HCT116 (cell line): ENCODE measurements around the gene RPLP2. TPM values are rescaled to one million over a fixed set of nuclear protein-coding genes. Genes with fewer than 3 reads are reported as not detected.

Experiments
- ATAC-seq: fragments of 200-7000 bp; cut with Tn5 transposase; 2 replicates; pipeline ENCODE4 v1.9.1; 2020; ENCODE audit warnings: mild to moderate bottlenecking, moderate library complexity
- BruUV-seq: library from RNA; stranded (reverse); fragments of 400-500 nt; replicated peaks from 2 replicates; lab custom pipeline; 2021; lab: Mats Ljungman, UMichigan
- CTCF ChIA-PET: fragments of 300-600 bp; sonication (Branson Sonifier 250); formaldehyde crosslinking; loops from one replicate; lab custom pipeline; 2021; ENCODE audit warnings: antibody characterized with exemption; lab: Charles Lee
- POLR2A ChIA-PET: fragments of 300-600, 350-600 bp; sonication (Branson Sonifier 250); formaldehyde crosslinking; loops from one replicate; lab custom pipeline; 2021; ENCODE audit warnings: antibody characterized with exemption; lab: Charles Lee
- RAD21 ChIA-PET, 2 experiments: fragments of 300-600 bp; sonication (Branson Sonifier 250); formaldehyde crosslinking; loops; one replicate each; lab custom pipeline; 2023; ENCODE audit warnings: low total read pairs in 2 of 2; ENCODE audit not compliant: uncharacterized antibody in 2 of 2, unreplicated experiment in 2 of 2, low non-redundant PET in 1 of 2; lab: Charles Lee
- DNase-seq: peaks from one replicate; pipeline ENCODE4 v3.0.0-alpha.2; 2010; ENCODE audit warnings: low read depth, low spot score
- H2AFZ ChIP-seq: fragments of 200-600 bp; shearing (Covaris generic), sonication (generic); 2 replicates; pipeline ENCODE4 v1.6.1; 2017; ENCODE audit warnings: low read depth, mixed run types, mixed read lengths, antibody characterized with exemption, low read length; ENCODE audit not compliant: poor library complexity, severe bottlenecking
- H3K27ac ChIP-seq: 2 replicates; pipeline ENCODE4 v1.5.1; 2012; ENCODE audit warnings: low read depth, low read length
- H3K27me3 ChIP-seq: fragments of 200-600 bp; sonication (generic); 2 replicates; pipeline ENCODE4 v1.6.1; 2016; ENCODE audit warnings: mixed run types, low read length, mixed read lengths; ENCODE audit not compliant: insufficient read depth
- H3K36me3 ChIP-seq, 2 experiments: fragments of 200-500 bp in 1 of 2; fragments of 200-600 bp in 1 of 2; sonication (Bioruptor generic) in 1 of 2; sonication (generic) in 1 of 2; 2 replicates each; pipeline versions ENCODE4 v1.5.1 to v1.6.1; 2014 to 2016; ENCODE audit warnings: low read length in 2 of 2, inconsistent platforms in 1 of 2, mixed read lengths in 1 of 2, mixed run types in 1 of 2; ENCODE audit not compliant: insufficient read depth in 2 of 2, control insufficient read depth in 1 of 2
- H3K4me1 ChIP-seq, 2 experiments: fragments of 200-600 bp in 1 of 2; sonication (generic) in 1 of 2; 2 replicates each; pipeline versions ENCODE4 v1.5.1 to v1.6.1; 2012 to 2017; ENCODE audit warnings: low read length in 2 of 2, inconsistent platforms in 1 of 2, mild to moderate bottlenecking in 1 of 2, mixed read lengths in 1 of 2, mixed run types in 1 of 2, moderate library complexity in 1 of 2; ENCODE audit not compliant: insufficient read depth in 2 of 2, control insufficient read depth in 1 of 2
- H3K4me2 ChIP-seq: fragments of 200-600 bp; sonication (generic); 2 replicates; pipeline ENCODE4 v1.6.1; 2017; ENCODE audit warnings: mixed run types, low read length, mixed read lengths
- H3K4me3 ChIP-seq, 2 experiments: fragments of 200-600 bp in 1 of 2; sonication (generic) in 1 of 2; replicated peaks in 1 of 2; 2 replicates each; pipeline ENCODE4 v1.5.1; 2011 to 2016; ENCODE audit warnings: low read length in 2 of 2, control low read depth in 1 of 2, low read depth in 1 of 2, mild to moderate bottlenecking in 1 of 2, mixed read lengths in 1 of 2, mixed run types in 1 of 2
- H3K79me2 ChIP-seq: fragments of 200-600 bp; sonication (generic); 2 replicates; pipeline ENCODE4 v1.6.1; 2017; ENCODE audit warnings: mild to moderate bottlenecking, mixed run types, low read length, moderate library complexity, mixed read lengths; ENCODE audit not compliant: insufficient read depth
- H3K9ac ChIP-seq: fragments of 200-600 bp; sonication (generic); 2 replicates; pipeline ENCODE4 v1.6.1; 2016; ENCODE audit warnings: low read length, mixed read lengths
- H3K9me2 ChIP-seq: fragments of 200-600 bp; sonication (generic), shearing (Covaris generic); 2 replicates; pipeline ENCODE4 v1.6.1; 2017; ENCODE audit warnings: mixed run types, mild to moderate bottlenecking, moderate library complexity; ENCODE audit not compliant: insufficient read depth
- H3K9me3 ChIP-seq, 2 experiments: fragments of 200-500 bp in 1 of 2; fragments of 200-600 bp in 1 of 2; sonication (Bioruptor generic) in 1 of 2; sonication (generic) in 1 of 2; 2 replicates each; pipeline ENCODE4 v1.6.1; 2014 to 2017; ENCODE audit warnings: low read length in 2 of 2, mixed read lengths in 2 of 2, inconsistent platforms in 1 of 2, low read depth in 1 of 2, mild to moderate bottlenecking in 1 of 2, mixed run types in 1 of 2, moderate library complexity in 1 of 2; ENCODE audit not compliant: control insufficient read depth in 1 of 2, insufficient read depth in 1 of 2
- H4K20me1 ChIP-seq: fragments of 200-600 bp; sonication (generic), shearing (Covaris generic); 2 replicates; pipeline ENCODE4 v1.6.1; 2017; ENCODE audit warnings: mixed run types, mild to moderate bottlenecking, moderate library complexity; ENCODE audit not compliant: insufficient read depth
- ATF3 ChIP-seq: IDR thresholded peaks from 2 replicates; pipeline ENCODE4 v1.6.1; 2012
- CBX3 ChIP-seq: IDR thresholded peaks from 2 replicates; pipeline ENCODE4 v1.6.1; 2012; ENCODE audit warnings: low read depth
- CEBPB ChIP-seq: IDR thresholded peaks from 2 replicates; pipeline ENCODE4 v1.6.1; 2012; ENCODE audit warnings: low read depth
- CTCF ChIP-seq, 3 experiments: fragments of 200-600 bp in 1 of 3; sonication (generic) in 1 of 3; IDR thresholded peaks in 2 of 3; conservative IDR thresholded peaks in 1 of 3; 2 replicates each; pipeline ENCODE4 v1.5.1; 2012 to 2017; ENCODE audit warnings: low read depth in 2 of 3, low read length in 2 of 3, antibody characterized with exemption in 1 of 3, borderline replicate concordance in 1 of 3, control low read depth in 1 of 3, mild to moderate bottlenecking in 1 of 3, mixed read lengths in 1 of 3, mixed run types in 1 of 3, moderate library complexity in 1 of 3; ENCODE audit not compliant: insufficient read depth in 1 of 3
- EGR1 ChIP-seq: IDR thresholded peaks from 2 replicates; pipeline ENCODE4 v1.6.1; 2012; ENCODE audit warnings: low read depth
- ELF1 ChIP-seq: IDR thresholded peaks from 2 replicates; pipeline ENCODE4 v1.6.1; 2012; ENCODE audit warnings: low read depth, borderline replicate concordance
- EZH2phosphoT487 ChIP-seq: fragments of 200-600 bp; IDR thresholded peaks from 2 replicates; pipeline ENCODE4 v1.6.1; 2018; ENCODE audit warnings: antibody characterized with exemption, borderline replicate concordance
- FOSL1 ChIP-seq: IDR thresholded peaks from 2 replicates; pipeline ENCODE4 v1.6.1; 2012; ENCODE audit warnings: low read depth
- JUND ChIP-seq: IDR thresholded peaks from 2 replicates; pipeline ENCODE4 v1.6.1; 2012
- MAX ChIP-seq: IDR thresholded peaks from 2 replicates; pipeline ENCODE4 v1.6.1; 2012
- POLR2A ChIP-seq: IDR thresholded peaks from 2 replicates; pipeline ENCODE4 v1.7.0; 2011; ENCODE audit warnings: borderline replicate concordance; ENCODE audit not compliant: insufficient read depth, insufficient read length; ENCODE audit errors: extremely low read depth
- POLR2AphosphoS5 ChIP-seq: IDR thresholded peaks from 2 replicates; pipeline ENCODE4 v1.6.1; 2011; ENCODE audit warnings: mild to moderate bottlenecking, low read depth, low read length, moderate library complexity
- RAD21 ChIP-seq: IDR thresholded peaks from 2 replicates; pipeline ENCODE4 v1.6.1; 2012; ENCODE audit warnings: low read depth, mild to moderate bottlenecking
- REST ChIP-seq: IDR thresholded peaks from 2 replicates; pipeline ENCODE4 v1.6.1; 2012; ENCODE audit warnings: low read depth
- SIN3A ChIP-seq: IDR thresholded peaks from 2 replicates; pipeline ENCODE4 v1.6.1; 2012; ENCODE audit warnings: low read depth
- SRF ChIP-seq: IDR thresholded peaks from 2 replicates; pipeline ENCODE4 v1.6.1; 2012; ENCODE audit warnings: low read depth
- YY1 ChIP-seq: IDR thresholded peaks from 2 replicates; pipeline ENCODE4 v1.6.1; 2011; ENCODE audit warnings: low read length, low read depth, moderate library complexity, mild to moderate bottlenecking; ENCODE audit not compliant: insufficient replicate concordance; ENCODE audit errors: extremely low read depth
- ZBTB33 ChIP-seq: IDR thresholded peaks from 2 replicates; pipeline ENCODE4 v1.6.1; 2011; ENCODE audit warnings: mild to moderate bottlenecking, low read length, moderate library complexity; ENCODE audit not compliant: insufficient replicate concordance; ENCODE audit errors: extremely low read depth
- ZFX ChIP-seq: fragments of 450-650 bp; IDR thresholded peaks from 2 replicates; pipeline ENCODE4 v1.6.1; 2017
- intact Hi-C: fragments of 100-400 bp; cut with micrococcal nuclease; formaldehyde crosslinking; loops from 2 replicates; pipeline ENCODE4 v1.10.0; 2022
- total RNA-seq: library from RNA; stranded (reverse); gene quantifications from one replicate; pipeline ENCODE4 v1.2.1, GENCODE V29; 2021; ENCODE audit not compliant: unreplicated experiment

RPLP2 gene
- total RNA-seq, 1 experiment from 2014 or later: 3,615 TPM

GRCh38 chr11:819129-819931, 9.6 kb downstream of the RPLP2 start:
- ChIA-PET RAD21 (interaction anchor here in 1 of 2 experiments (0.7 kb wide), 1 partner anchor 232 kb away, joined by 4 read pairs; no protein-coding TSS in a partner anchor), POLR2A (interaction anchor here (0.5 to 2.7 kb wide), 18 partner anchors 8 to 236 kb away, joined by 3 to 45 read pairs (median 6); partner anchors contain the start of genes CD151, CHID1, CRACR2B and POLR2L)
- intact Hi-C loops: no loop called here
- no peak for TF ChIP-seq SRF
- no peak for TF ChIP-seq ELF1
- no peak for TF ChIP-seq RAD21
- TF ChIP-seq CEBPB: no peak
- no peak for TF ChIP-seq REST
- peak; percentile 53; the same call in 1 of the 2 replicates for TF ChIP-seq ZFX
- TF ChIP-seq CBX3: no peak
- TF ChIP-seq POLR2A: peak; percentile 86
- no peak for TF ChIP-seq YY1
- TF ChIP-seq EZH2phosphoT487: no peak
- TF ChIP-seq CTCF (IDR thresholded peaks at IDR 0.05 in 2 of 3, conservative IDR thresholded peaks at IDR 0.05 in 1 of 3; ENCODE audit: borderline replicate concordance in 1 of 3, insufficient read depth in 1 of 3, low read depth in 2 of 3, low read length in 2 of 3): no peak
- peak; percentile 93 for TF ChIP-seq POLR2AphosphoS5
- TF ChIP-seq EGR1: no peak
- TF ChIP-seq FOSL1: no peak
- TF ChIP-seq ZBTB33: no peak
- no peak for TF ChIP-seq ATF3
- no peak for TF ChIP-seq SIN3A
- TF ChIP-seq MAX: no peak
- no peak for TF ChIP-seq JUND

More at GRCh38 chr11:819129-819931, 9.6 kb downstream of the RPLP2 start:
- Histone ChIP-seq H3K4me3 (peak overlapping the region; percentile 65 to 77), H3K9me3 (no peaks in the 10 kb centered on the region), H3K27ac (peak overlapping the region; percentile 81; the same call in 1 of the 2 replicates), H3K9ac (peak overlapping the region; percentile 90), H3K79me2 (peaks cover 22% of the 10 kb centered on the region), H3K36me3 (no peaks in the 10 kb centered on the region), H3K4me2 (peak overlapping the region; percentile 81), H3K27me3 (no peaks in the 10 kb centered on the region), H2AFZ (no peak overlapping the region), H3K4me1 (peaks cover 26 to 40% of the 10 kb centered on the region in 2 experiments), H4K20me1 (no peaks in the 10 kb centered on the region), H3K9me2 (no peaks in the 10 kb centered on the region)
- CTCF ChIA-PET: interaction anchor here (1.2 to 1.4 kb wide), 2 partner anchors 10 to 25 kb away, joined by 3 read pairs; partner anchors contain the start of gene RPLP2
- no TSS peak for BruUV-seq
- no peak for DNase-seq
- peak; percentile 75 for ATAC-seq
